H9 (cell line): ENCODE measurements around the gene CCDC194. TPM values are rescaled to one million over a fixed set of nuclear protein-coding genes. Genes with fewer than 3 reads are reported as not detected.

ENCODE experiments used
- DNase-seq: peaks from one replicate; pipeline ENCODE4 v3.0.0-alpha.2; 2017
- H2AFZ ChIP-seq: one replicate; pipeline ENCODE4 v1.6.1; 2013; ENCODE audit warnings: mild to moderate bottlenecking, low read length, control low read depth, moderate library complexity
- H2AK5ac ChIP-seq: 2 replicates; pipeline ENCODE4 v1.6.1; 2013; ENCODE audit warnings: low read length, control low read depth, mixed read lengths; ENCODE audit not compliant: insufficient read length
- H2BK120ac ChIP-seq: one replicate; pipeline ENCODE4 v1.6.1; 2013; ENCODE audit warnings: low read depth, mild to moderate bottlenecking, low read length, control low read depth, inconsistent platforms; ENCODE audit not compliant: poor library complexity, severe bottlenecking
- H2BK12ac ChIP-seq: 2 replicates; pipeline ENCODE4 v1.6.1; 2013; ENCODE audit warnings: low read length, control low read depth, mixed read lengths, low read depth; ENCODE audit not compliant: insufficient read length
- H2BK15ac ChIP-seq: 2 replicates; pipeline ENCODE4 v1.6.1; 2013; ENCODE audit warnings: low read depth, low read length, control low read depth
- H2BK20ac ChIP-seq: one replicate; pipeline ENCODE4 v1.6.1; 2013; ENCODE audit warnings: low read depth, mild to moderate bottlenecking, low read length, control low read depth, inconsistent platforms; ENCODE audit not compliant: poor library complexity, severe bottlenecking
- H2BK5ac ChIP-seq: 2 replicates; pipeline ENCODE4 v1.6.1; 2013; ENCODE audit warnings: low read length, control low read depth, mixed read lengths; ENCODE audit not compliant: insufficient read length
- H3K14ac ChIP-seq: 2 replicates; pipeline ENCODE4 v1.6.1; 2013; ENCODE audit warnings: low read length, control low read depth; ENCODE audit not compliant: insufficient read depth
- H3K18ac ChIP-seq: 2 replicates; pipeline ENCODE4 v1.6.1; 2013; ENCODE audit warnings: low read depth, mild to moderate bottlenecking, mixed read lengths, low read length, control low read depth; ENCODE audit not compliant: insufficient read length
- H3K23ac ChIP-seq: 2 replicates; pipeline ENCODE4 v1.6.1; 2013; ENCODE audit warnings: low read length, control low read depth, mixed read lengths, low read depth; ENCODE audit not compliant: insufficient read length
- H3K23me2 ChIP-seq: 2 replicates; pipeline ENCODE4 v1.6.1; 2013; ENCODE audit warnings: low read depth, mild to moderate bottlenecking, mixed read lengths, low read length, control low read depth; ENCODE audit not compliant: insufficient read length, poor library complexity, severe bottlenecking
- H3K27ac ChIP-seq: 2 replicates; pipeline ENCODE4 v1.5.1; 2013; ENCODE audit warnings: low read length, control low read depth, mixed read lengths, low read depth; ENCODE audit not compliant: insufficient read length
- H3K27me3 ChIP-seq: 2 replicates; pipeline ENCODE4 v1.6.1; 2013; ENCODE audit warnings: low read length, control low read depth, inconsistent platforms; ENCODE audit not compliant: insufficient read depth
- H3K4ac ChIP-seq: 2 replicates; pipeline ENCODE4 v1.6.1; 2013; ENCODE audit warnings: low read depth, mild to moderate bottlenecking, control low read depth, inconsistent platforms, low read length, moderate library complexity
- H3K4me1 ChIP-seq: 2 replicates; pipeline ENCODE4 v1.6.1; 2013; ENCODE audit warnings: low read length, control low read depth, inconsistent platforms; ENCODE audit not compliant: insufficient read depth
- H3K4me2 ChIP-seq: 2 replicates; pipeline ENCODE4 v1.6.1; 2013; ENCODE audit warnings: low read length, control low read depth, mixed read lengths; ENCODE audit not compliant: insufficient read length, insufficient read depth
- H3K56ac ChIP-seq: 2 replicates; pipeline ENCODE4 v1.6.1; 2013; ENCODE audit warnings: low read depth, mild to moderate bottlenecking, mixed read lengths, low read length, control low read depth; ENCODE audit not compliant: insufficient read length
- H3K79me1 ChIP-seq: 2 replicates; pipeline ENCODE4 v1.6.1; 2013; ENCODE audit warnings: low read depth, mild to moderate bottlenecking, moderate library complexity, low read length, control low read depth, inconsistent platforms; ENCODE audit not compliant: insufficient read depth, poor library complexity, severe bottlenecking
- H3K79me2 ChIP-seq: 2 replicates; pipeline ENCODE4 v1.6.1; 2013; ENCODE audit warnings: low read length, control low read depth, inconsistent platforms; ENCODE audit not compliant: insufficient read depth
- H3K9ac ChIP-seq: 2 replicates; pipeline ENCODE4 v1.6.1; 2013; ENCODE audit warnings: low read length, control low read depth, mixed read lengths; ENCODE audit not compliant: insufficient read length; ENCODE audit errors: extremely low read depth
- H3K9me3 ChIP-seq: one replicate; pipeline ENCODE4 v1.6.1; 2013; ENCODE audit warnings: low read depth, low read length, inconsistent platforms; ENCODE audit not compliant: control insufficient read depth
- H3T11ph ChIP-seq: one replicate; pipeline ENCODE4 v1.6.1; 2013; ENCODE audit warnings: mild to moderate bottlenecking, low read length, control low read depth, inconsistent platforms
- H4K20me1 ChIP-seq: one replicate; pipeline ENCODE4 v1.6.1; 2013; ENCODE audit not compliant: control insufficient read depth, insufficient read length, insufficient read depth
- H4K5ac ChIP-seq: 2 replicates; pipeline ENCODE4 v1.6.1; 2013; ENCODE audit warnings: low read depth, mild to moderate bottlenecking, mixed read lengths, low read length, control low read depth; ENCODE audit not compliant: insufficient read length
- H4K8ac ChIP-seq: replicated peaks from 2 replicates; pipeline ENCODE4 v1.6.1; 2013; ENCODE audit warnings: low read length, control low read depth, mixed read lengths, low read depth; ENCODE audit not compliant: insufficient read length
- H4K91ac ChIP-seq: 2 replicates; pipeline ENCODE4 v1.6.1; 2013; ENCODE audit warnings: low read depth, mild to moderate bottlenecking, moderate library complexity, mixed read lengths, low read length, control low read depth; ENCODE audit not compliant: insufficient read length
- H3K27ac Mint-ChIP-seq, 3 experiments: 2 replicates in 2 of 3; 3 replicates in 1 of 3; pipeline ENCODE4 v1.8.0; 2020 to 2021; ENCODE audit warnings: mixed read lengths in 3 of 3, mild to moderate bottlenecking in 1 of 3, moderate library complexity in 1 of 3
- H3K27me3 Mint-ChIP-seq: 2 replicates; pipeline ENCODE4 v1.8.0; 2021; ENCODE audit warnings: low read depth, mild to moderate bottlenecking, moderate library complexity, mixed read lengths
- H3K36me3 Mint-ChIP-seq, 3 experiments: 2 replicates in 2 of 3; 3 replicates in 1 of 3; pipeline ENCODE4 v1.8.0; 2020 to 2021; ENCODE audit warnings: low read depth in 3 of 3, mixed read lengths in 3 of 3; ENCODE audit not compliant: insufficient read depth in 1 of 3
- H3K4me1 Mint-ChIP-seq, 2 experiments: 2 replicates each; pipeline ENCODE4 v1.8.0; 2020; ENCODE audit warnings: mixed read lengths in 2 of 2
- H3K4me3 Mint-ChIP-seq, 2 experiments: 2 replicates in 1 of 2; 3 replicates in 1 of 2; pipeline ENCODE4 v1.8.0; 2020 to 2021; ENCODE audit warnings: mild to moderate bottlenecking in 2 of 2, mixed read lengths in 2 of 2, moderate library complexity in 1 of 2
- H3K9me3 Mint-ChIP-seq, 2 experiments: 2 replicates in 1 of 2; 3 replicates in 1 of 2; pipeline ENCODE4 v1.8.0; 2020; ENCODE audit warnings: mild to moderate bottlenecking in 2 of 2, mixed read lengths in 2 of 2, moderate library complexity in 1 of 2
- WGBS: extraction: QIAGEN DNeasy Blood & Tissue Kit; methylation state at CpG from one replicate; pipeline ENCODE4 v1.1.7; 2013; ENCODE audit warnings: missing lambda C conversion rate, low lambda C conversion rate, mixed read lengths; ENCODE audit not compliant: insufficient read length; ENCODE audit errors: extremely low coverage; 5-methylcytosine and 5-hydroxymethylcytosine counted together
- total RNA-seq: library from RNA; stranded (reverse); gene quantifications from 2 replicates; pipeline ENCODE4 v1.2.1, GENCODE V29; 2021
- TF ChIP-seq, protein P1 (sequence below): fragments of 200-600 bp; sonication (generic); conservative IDR thresholded peaks from 3 replicates; pipeline ENCODE4 v1.8.0; 2021; ENCODE audit warnings: antibody characterized with exemption, mild to moderate bottlenecking

CCDC194 gene
- total RNA-seq, 1 experiment from 2014 or later: 0.68 TPM

DNA sequence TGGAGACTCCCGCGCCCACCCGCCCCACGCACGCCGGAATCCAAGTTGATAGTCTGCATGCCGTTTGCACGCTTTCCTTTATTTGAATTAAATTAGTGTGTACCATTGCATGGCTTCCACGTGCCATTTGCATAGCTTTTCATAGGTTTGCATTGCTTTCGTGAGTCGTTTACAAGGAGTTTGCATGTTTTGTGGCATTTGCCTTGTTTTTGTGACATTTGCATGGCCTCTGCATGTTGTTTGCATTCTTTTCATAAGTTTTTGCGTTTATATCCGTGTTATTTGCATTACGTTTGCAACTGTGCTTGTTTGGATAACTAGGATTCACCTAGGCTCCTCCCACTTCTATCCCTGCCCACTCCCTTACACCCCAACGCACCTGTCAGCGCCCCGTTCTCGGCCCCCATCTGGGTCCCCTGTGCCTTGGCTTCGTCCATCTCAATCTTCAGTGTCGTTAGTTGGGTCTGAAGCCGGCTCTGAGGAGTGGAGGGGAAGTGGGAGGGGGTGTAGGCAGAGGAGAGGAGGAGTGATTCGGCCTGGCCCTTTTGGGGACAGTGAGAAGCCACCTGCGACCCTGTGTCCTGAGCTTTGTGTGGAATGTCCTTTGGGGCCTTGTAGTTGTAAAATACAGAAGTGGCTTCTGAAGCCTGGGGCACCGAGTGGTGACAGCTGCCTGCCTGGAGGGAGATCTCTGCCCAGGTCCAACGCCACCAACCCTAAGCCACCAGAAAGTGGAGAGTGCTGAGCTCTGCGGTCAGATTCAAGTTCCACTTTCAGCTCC is 2.4 kb downstream of the CCDC194 start:
- no peak overlapping the region for H3K9ac ChIP-seq
- H3K18ac ChIP-seq: no peak overlapping the region
- no peak overlapping the region for H2BK120ac ChIP-seq
- no peaks in the 10 kb centered on the region for H3K4me1 ChIP-seq
- no peak overlapping the region for H3K27ac ChIP-seq
- no peaks in the 10 kb centered on the region for H3K79me2 ChIP-seq
- no peaks in the 10 kb centered on the region for H3K27me3 ChIP-seq
- H4K91ac ChIP-seq: no peak overlapping the region
- Mint-ChIP-seq H3K27ac (peak overlapping the region in 1 of 3 experiments; percentile 47; a peak in 1 of 7 replicates), H3K36me3 (peaks cover 0 to 2% (median 0%) of the 10 kb centered on the region in 3 experiments; a peak in 2 of 7 replicates), H3K27me3 (peaks cover 22% of the 10 kb centered on the region), H3K4me3 (peak overlapping the region; percentile 82 to 90), H3K4me1 (peaks cover 12 to 14% of the 10 kb centered on the region in 2 experiments), H3K9me3 (peaks cover 9 to 10% of the 10 kb centered on the region in 2 experiments)
- no peak overlapping the region for H2BK12ac ChIP-seq
- no peak overlapping the region for H3K4ac ChIP-seq
- no peak overlapping the region for H2AFZ ChIP-seq
- no peak overlapping the region for H4K5ac ChIP-seq
- no peak overlapping the region for H2BK20ac ChIP-seq
- peak; percentile 38 for DNase-seq
- H4K8ac ChIP-seq: no peak overlapping the region
- H2BK15ac ChIP-seq: no peak overlapping the region
- TF ChIP-seq, protein P1, sequence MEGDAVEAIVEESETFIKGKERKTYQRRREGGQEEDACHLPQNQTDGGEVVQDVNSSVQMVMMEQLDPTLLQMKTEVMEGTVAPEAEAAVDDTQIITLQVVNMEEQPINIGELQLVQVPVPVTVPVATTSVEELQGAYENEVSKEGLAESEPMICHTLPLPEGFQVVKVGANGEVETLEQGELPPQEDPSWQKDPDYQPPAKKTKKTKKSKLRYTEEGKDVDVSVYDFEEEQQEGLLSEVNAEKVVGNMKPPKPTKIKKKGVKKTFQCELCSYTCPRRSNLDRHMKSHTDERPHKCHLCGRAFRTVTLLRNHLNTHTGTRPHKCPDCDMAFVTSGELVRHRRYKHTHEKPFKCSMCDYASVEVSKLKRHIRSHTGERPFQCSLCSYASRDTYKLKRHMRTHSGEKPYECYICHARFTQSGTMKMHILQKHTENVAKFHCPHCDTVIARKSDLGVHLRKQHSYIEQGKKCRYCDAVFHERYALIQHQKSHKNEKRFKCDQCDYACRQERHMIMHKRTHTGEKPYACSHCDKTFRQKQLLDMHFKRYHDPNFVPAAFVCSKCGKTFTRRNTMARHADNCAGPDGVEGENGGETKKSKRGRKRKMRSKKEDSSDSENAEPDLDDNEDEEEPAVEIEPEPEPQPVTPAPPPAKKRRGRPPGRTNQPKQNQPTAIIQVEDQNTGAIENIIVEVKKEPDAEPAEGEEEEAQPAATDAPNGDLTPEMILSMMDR: peak; percentile 17; the same call in 2 of the 3 replicates
- no peak overlapping the region for H3K56ac ChIP-seq
- H3K79me1 ChIP-seq: no peaks in the 10 kb centered on the region
- H3K23ac ChIP-seq: no peak overlapping the region
- WGBS: no CpG with 5 or more reads among the region's 26 CpGs
- H3K4me2 ChIP-seq: peak overlapping the region; percentile 88
- peaks cover 14% of the 10 kb centered on the region for H3K23me2 ChIP-seq
- no peaks in the 10 kb centered on the region for H4K20me1 ChIP-seq
- H3K9me3 ChIP-seq: no peaks in the 10 kb centered on the region
- no peak overlapping the region for H3K14ac ChIP-seq
- H2AK5ac ChIP-seq: no peak overlapping the region
- H2BK5ac ChIP-seq: no peak overlapping the region
- H3T11ph ChIP-seq: no peak overlapping the region
